ENCODE measurements around the gene RRAGB.
"Not testable (repeated sequence)": the region's sequence is repeated elsewhere in the genome, so short reads cannot be mapped to it uniquely, and the experiment has no call there.

The RRAGB gene, protein sequence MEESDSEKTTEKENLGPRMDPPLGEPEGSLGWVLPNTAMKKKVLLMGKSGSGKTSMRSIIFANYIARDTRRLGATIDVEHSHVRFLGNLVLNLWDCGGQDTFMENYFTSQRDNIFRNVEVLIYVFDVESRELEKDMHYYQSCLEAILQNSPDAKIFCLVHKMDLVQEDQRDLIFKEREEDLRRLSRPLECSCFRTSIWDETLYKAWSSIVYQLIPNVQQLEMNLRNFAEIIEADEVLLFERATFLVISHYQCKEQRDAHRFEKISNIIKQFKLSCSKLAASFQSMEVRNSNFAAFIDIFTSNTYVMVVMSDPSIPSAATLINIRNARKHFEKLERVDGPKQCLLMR

GRCh38 chrX:55717521-55718497 lies at the start of gene RRAGB:
Gene RRAGB, plus strand, starts transcription at chrX:55717749. Its CDS starts 579 bp downstream, at chrX:55718328.
- DNase-seq = peak; percentile 91

DNA sequence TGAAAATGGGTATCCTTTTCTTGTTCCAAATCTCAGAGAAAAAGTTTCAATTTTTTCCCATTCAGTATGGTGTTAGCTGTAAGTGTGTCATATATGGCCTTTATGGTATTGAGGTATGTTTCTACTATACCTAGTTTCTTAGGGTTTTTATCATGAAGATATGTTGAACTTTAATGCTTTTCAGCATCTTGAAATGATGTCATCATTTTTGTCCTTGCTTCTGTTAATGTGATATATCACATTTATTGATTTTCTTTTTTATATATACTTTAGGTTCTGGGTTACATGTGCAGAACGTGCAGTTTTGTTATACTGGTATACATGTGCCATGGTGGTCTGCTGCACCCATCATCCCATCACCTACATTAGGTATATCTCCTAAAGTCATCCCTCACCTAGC lies 49.5 kb upstream of the RRAGB start:
- no peak for DNase-seq

- DNase-seq = not testable (repeated sequence)
Observed at GRCh38 chrX:55688579-55688978, 29.0 kb upstream of the RRAGB start.

DNA sequence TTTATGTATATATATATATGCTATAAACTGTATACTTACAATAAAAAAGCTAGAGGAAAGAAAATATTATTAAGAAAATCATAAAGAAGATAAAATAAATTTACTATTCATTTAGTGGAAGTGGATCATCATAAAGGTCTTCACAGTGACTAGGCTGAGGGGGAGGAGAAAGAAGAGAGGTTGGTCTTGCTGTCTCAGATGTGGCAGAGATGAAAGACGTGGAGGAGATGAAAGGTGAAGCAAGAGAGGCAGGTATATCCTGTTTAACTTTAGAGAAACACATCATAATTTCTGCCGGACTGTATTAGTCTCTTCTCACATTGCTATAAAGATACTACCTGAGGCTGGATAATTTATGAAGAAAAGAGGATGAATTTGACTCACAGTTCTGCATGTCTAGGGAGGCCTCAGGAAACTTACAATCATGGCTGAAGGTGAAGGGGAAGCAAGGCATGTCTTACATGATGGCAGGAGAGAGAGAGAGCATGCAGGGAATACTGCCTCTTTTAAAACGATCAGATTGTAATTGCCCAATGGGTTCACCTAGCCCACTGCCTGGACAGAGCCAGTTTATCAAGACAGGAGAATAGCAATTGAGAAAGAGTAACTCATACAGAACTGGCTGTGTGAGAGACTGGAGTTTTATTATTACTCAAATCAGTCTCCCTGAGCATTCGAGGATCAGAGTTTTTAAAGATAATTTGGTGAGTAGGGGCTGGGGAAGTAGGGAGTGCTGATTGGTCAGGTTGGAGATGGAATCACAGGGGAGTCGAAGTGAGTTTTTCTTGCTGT lies 22.1 kb upstream of the RRAGB start:
- no peak for DNase-seq

- DNase-seq = no peak
Observed at GRCh38 chrX:55697381-55697780, 20.2 kb upstream of the RRAGB start.

DNA sequence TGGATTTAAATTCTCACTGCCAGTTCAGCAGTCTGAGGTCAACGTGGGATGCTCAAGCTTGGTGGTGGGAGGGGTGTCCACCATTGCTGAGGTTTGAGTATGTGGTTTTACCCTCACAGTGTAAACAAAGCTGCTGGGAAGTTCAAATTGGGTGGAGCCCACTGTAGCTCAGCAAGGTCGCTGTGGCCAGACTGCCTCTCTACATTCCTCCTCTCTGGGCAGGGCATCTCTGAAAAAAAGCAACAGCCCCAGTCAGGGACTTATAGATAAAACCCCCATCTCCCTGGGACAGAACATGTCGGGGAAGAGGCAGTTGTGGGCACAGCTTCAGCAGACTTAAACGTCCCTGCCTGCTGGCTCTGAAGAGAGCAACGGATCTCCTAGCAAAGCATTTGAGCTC lies 14.9 kb upstream of the RRAGB start:
- DNase-seq = no peak

DNA sequence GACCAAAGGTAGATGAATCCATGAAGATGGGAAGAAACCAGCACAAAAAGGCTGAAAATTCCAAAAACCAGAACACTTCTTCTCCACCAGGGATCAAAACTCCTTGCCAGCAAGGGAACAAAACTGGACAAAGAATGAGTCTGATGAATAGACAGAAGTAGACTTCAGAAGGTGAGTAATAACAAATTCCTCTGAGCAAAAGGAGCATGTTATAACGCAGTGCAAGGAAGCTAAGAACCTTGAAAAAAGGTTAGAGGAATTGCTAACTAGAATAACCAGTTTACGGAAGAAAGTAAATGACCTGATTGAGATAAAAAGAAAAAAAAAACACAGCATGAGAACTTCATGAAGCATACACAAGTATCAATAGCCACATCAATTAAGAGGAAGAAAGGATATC lies 14.1 kb upstream of the RRAGB start:
- DNase-seq = not testable (repeated sequence)

GRCh38 chrX:55705066-55705465 lies 12.5 kb upstream of the RRAGB start:
- DNase-seq = not testable (repeated sequence)

DNA sequence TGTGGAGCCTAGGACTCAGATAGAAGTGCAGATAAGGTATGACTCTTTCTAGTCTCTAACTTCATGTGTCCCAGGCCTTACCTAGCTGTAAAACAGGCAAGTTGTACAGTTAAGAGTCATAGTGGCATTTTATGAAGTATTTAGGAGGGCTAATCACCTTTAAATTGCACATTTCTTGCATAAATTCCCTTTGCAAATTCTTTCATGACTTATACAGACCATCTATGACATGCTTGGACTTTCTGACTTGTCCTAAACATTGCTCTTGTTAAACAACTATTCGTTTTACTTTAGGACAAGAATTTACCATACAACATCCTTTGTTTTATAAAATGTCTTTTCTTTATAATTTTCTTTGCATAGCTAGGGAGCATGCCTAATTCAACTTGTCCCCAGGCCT lies 7.8 kb upstream of the RRAGB start:
- peak; percentile 7 for DNase-seq

- peak; percentile 78 for DNase-seq
Observed at GRCh38 chrX:55710701-55711100, 6.8 kb upstream of the RRAGB start.

- no peak for DNase-seq
Observed at GRCh38 chrX:55713631-55714030, 3.9 kb upstream of the RRAGB start.

DNA sequence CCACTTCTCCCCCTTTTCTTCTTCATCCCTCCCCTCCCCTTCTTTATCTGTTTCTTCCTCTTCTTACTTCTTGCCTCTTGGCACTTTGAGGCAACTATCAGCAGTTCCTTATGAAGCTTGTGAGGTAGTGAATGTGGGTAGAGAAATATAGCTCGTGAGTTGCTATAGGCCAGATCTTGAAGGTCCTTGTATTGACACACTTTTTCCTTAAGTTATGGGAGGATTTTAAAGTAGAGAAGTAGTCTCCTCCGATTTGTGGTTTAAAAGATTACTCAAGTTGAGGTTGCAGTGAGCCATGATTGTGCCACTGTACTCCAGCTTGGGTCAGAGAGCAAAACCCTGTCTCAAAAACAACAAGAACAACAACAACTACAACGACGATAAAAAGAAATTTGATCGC lies 3.4 kb upstream of the RRAGB start:
- DNase-seq = no peak

DNA sequence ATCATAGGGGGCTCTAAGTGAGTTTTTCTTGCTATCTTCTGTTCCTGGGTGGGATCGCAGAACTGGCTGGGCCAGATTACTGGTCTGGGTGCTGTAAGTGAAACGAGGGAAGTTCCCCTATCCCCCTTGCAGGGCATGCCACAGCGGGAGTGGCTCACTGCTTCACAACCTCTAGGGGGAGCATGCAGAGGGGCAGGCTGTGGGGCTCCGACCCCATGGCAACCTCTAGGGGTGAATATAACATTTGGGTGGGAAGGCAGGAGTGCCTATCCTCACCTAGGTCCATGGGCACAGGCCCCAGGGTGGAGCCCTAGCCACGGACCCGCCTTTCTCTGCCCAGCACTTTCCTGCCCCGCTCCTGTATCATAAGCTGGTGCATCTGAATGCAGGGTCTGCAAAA lies 1.7 kb upstream of the RRAGB start:
- no peak for DNase-seq

DNA sequence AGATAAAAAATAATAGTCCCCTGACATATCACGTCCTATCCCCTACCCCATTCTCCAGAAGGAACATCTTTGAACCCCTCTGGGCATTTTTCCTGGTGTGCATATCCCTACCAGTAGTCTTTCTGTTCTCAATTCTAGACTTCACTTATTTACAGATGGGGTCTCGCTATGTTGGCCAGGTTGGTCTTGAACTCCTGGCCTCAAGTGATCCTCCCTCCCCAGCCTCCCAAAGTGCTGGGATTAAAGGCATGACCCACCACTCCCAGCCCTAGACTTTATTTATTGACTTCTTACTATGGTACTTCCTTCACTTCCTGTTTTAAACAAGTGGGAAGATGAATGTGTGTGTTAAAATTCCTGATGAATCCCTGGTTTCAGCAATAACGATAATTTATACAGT lies 612 bp upstream of the RRAGB start:
- no peak for DNase-seq

GRCh38 chrX:55731826-55732225 lies 14.3 kb downstream of the RRAGB start:
- DNase-seq = no peak

DNA sequence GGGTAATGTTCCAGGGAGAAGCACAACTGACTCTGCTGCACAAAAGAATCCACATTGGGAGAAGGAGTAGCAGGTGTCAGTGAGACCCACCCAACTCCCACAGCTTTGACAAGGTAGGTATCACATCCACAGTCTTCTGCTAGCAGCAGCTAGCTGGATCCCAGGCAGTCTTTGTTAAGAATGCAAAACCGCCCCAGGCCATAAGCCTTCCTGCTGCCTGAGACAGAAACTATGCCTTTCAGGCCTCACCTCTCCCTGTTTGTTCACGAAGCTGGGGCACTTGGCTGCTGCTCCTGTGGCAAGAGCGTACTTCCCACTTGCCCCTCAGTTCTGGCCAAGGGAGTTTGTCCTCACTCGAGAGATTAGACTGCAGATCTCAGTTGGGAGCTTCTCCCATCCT lies 21.4 kb downstream of the RRAGB start:
- DNase-seq = no peak

DNA sequence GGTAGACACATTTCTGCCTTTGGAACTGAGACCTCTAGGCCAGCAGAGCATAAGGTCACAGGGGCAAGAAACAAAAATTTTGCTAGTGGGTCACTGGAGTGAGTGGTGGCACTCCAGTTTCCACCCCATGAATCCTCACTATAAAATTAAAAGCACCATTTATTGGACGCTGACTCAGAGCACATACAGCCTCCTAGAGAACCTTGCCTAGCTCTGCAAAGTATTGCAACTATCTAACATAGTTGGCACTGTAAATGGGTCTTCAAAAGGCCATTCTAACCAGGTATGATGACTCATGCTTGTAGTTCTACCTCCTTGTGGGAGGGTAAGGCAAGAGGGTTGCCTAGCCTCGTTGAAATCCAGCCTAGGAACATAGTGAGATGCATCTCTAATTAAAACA lies 25.1 kb downstream of the RRAGB start:
- DNase-seq = no peak

GRCh38 chrX:55748463-55748862 lies 30.9 kb downstream of the RRAGB start:
- not testable (repeated sequence) for DNase-seq

- DNase-seq = no peak
Observed at GRCh38 chrX:55750256-55750655, 32.7 kb downstream of the RRAGB start.

DNA sequence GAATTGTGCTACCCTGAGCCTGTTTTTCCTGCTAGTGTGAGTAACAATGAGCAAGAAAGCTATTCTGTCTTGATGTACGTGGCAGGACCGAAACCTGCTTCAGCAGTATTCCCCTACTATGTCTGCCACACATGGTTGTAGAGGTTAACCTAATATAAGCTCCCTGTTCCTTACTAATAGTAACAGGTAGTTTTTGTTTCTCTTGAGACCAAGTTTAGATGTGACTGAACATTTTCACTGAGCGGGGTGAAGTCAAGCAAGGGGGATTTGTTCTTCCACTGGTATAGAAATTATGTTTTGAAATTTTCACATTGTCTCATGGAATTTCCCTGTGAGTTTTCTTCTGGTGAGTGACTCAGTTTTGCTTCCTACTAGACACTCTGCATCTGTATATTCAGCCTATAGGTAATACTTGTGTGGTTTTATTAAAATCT lies 37.3 kb downstream of the RRAGB start:
- no peak for DNase-seq

- DNase-seq = peak; percentile 31
Observed at GRCh38 chrX:55758033-55758432, 40.5 kb downstream of the RRAGB start.

DNA sequence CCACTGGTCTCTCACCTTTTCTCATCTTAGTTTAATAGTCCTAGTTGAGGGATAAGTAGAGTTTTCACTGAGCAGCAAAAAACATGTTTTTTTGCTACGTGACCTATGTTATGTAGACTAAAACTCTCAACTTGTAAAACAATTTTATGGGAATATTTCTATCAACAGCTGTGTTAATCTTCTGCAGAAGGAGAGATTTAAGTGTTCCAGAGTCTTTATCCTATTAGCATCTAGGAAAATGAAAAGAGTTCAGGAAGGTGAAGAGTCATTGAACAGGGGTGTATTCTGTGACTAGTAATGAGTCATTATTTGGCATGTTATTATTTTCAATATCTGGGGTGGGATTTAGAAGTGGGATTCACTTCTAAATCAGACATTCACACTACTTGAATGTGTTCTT lies 41.9 kb downstream of the RRAGB start:
- no peak for DNase-seq

- DNase-seq = no peak
Observed at GRCh38 chrX:55767100-55767499, 49.6 kb downstream of the RRAGB start.

All from EL (cell line).